Measurements from ENCODE around the gene ENOX1. TPM values are rescaled to one million over a fixed set of nuclear protein-coding genes. Genes with fewer than 3 reads are reported as not detected.

ENOX1 gene
- total and polyA plus RNA-seq, 9 of the 15 experiments (the other 6 are each of a cell fraction or from before 2014, with no cell fraction given) = not detected

GRCh38 chr13:43794416-43794815 lies 7.6 kb upstream of the ENOX1 start:
- Histone ChIP-seq H3K9me3 (replicated peaks; ENCODE audit: control insufficient read depth, insufficient read depth, low read depth, low read length) (no peaks in the 10 kb centered on the region), H3K9ac (ENCODE audit: insufficient read depth in 1 of 2, low read depth in 2 of 2, low read length in 2 of 2) (no peak overlapping the region), H2AFZ (ENCODE audit: low read depth, low read length) (no peak overlapping the region), H3K4me2 (ENCODE audit: insufficient read depth, low read length) (no peak overlapping the region), H3K9me1 (ENCODE audit: control insufficient read depth, insufficient read depth, low read length) (no peaks in the 10 kb centered on the region), H3K27ac (ENCODE audit: extremely low read depth, low read depth, low read length) (no peak overlapping the region), H3K79me2 (ENCODE audit: control insufficient read depth, insufficient read depth, low read length) (no peaks in the 10 kb centered on the region), H3K36me3 (ENCODE audit: control insufficient read depth, insufficient read depth, low read length) (no peaks in the 10 kb centered on the region), H3K4me3 (no peak overlapping the region), H3K4me1 (replicated peaks in 1 of 2; ENCODE audit: control insufficient read depth in 2 of 2, insufficient read depth in 2 of 2, low read length in 2 of 2) (no peaks in the 10 kb centered on the region), H4K20me1 (replicated peaks; ENCODE audit: control insufficient read depth, insufficient read depth, low read length) (no peaks in the 10 kb centered on the region), H3K27me3 (ENCODE audit: control insufficient read depth in 2 of 2, insufficient read depth in 2 of 2, low read length in 2 of 2) (no peaks in the 10 kb centered on the region)
- ChIA-PET CTCF (ENCODE audit: low intra/inter-chr PET ratio) (no interaction called here), POLR2A (no interaction called here)
- DNase-seq (ENCODE audit: extremely low read depth in 1 of 4, low spot score in 3 of 4) = no peak
- no TSS peak for BruUV-seq (replicated peaks)
- no peak for ATAC-seq
- in situ Hi-C loops (cut with MboI) = no loop called here
- no peak for TF ChIP-seq HDGF (IDR thresholded peaks at IDR 0.05)
- no peak for TF ChIP-seq MXI1 (IDR thresholded peaks at IDR 0.05; ENCODE audit: low read depth, low read length)
- no peak for TF ChIP-seq ZNF512 (tag; IDR thresholded peaks at IDR 0.05)
- no peak for TF ChIP-seq RBM14 (IDR thresholded peaks at IDR 0.05; ENCODE audit: borderline replicate concordance, insufficient read depth, low read depth, low read length)
- no peak for TF ChIP-seq FOXK1 (CRISPR knock-in tag; IDR thresholded peaks at IDR 0.05; ENCODE audit: borderline replicate concordance)
- TF ChIP-seq MEF2A (IDR thresholded peaks at IDR 0.05; ENCODE audit: control insufficient read depth, low read depth, low read length) = no peak
- no peak for FAIRE-seq
- intact Hi-C loops (cut with micrococcal nuclease) = no loop called here
